ENCODE measurements around the gene TGM1.

DNA sequence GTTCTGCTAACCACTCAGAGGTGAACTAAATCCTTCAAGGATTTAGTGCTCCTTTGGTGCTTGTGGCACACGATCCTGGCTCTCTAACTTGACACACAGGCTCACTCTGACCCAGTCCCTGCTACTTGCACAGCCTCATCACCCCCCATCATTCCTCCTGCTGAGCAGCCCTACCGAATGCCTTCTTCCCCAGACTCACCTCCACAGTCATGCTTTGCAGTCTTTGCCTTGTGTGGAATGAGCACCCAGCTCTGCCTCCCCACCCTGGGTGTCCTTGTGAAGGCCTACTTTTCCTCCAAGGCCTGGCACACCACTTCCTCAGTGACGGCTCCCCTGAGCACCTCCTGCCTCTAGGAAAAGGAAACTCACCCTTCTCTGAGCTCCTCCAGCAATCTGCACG, 12.6 kb downstream of the TGM1 start:
- TF ChIP-seq, protein P1, sequence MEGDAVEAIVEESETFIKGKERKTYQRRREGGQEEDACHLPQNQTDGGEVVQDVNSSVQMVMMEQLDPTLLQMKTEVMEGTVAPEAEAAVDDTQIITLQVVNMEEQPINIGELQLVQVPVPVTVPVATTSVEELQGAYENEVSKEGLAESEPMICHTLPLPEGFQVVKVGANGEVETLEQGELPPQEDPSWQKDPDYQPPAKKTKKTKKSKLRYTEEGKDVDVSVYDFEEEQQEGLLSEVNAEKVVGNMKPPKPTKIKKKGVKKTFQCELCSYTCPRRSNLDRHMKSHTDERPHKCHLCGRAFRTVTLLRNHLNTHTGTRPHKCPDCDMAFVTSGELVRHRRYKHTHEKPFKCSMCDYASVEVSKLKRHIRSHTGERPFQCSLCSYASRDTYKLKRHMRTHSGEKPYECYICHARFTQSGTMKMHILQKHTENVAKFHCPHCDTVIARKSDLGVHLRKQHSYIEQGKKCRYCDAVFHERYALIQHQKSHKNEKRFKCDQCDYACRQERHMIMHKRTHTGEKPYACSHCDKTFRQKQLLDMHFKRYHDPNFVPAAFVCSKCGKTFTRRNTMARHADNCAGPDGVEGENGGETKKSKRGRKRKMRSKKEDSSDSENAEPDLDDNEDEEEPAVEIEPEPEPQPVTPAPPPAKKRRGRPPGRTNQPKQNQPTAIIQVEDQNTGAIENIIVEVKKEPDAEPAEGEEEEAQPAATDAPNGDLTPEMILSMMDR (IDR thresholded peaks at IDR 0.05; ENCODE audit: low read length) = no peak
- TF ChIP-seq EZH2 (optimal IDR thresholded peaks at IDR 0.05; ENCODE audit: low read depth, low read length) = no peak
